HL-60/S4 treated with retinoic acid at 250 ng/mL for 4 days and 3 days (cell line): ENCODE data around the gene OR2B2.

Source experiments
- in situ Hi-C: fragments of 300-500 bp; cut with MboI; formaldehyde crosslinking; loops from 2 replicates; pipeline ENCODE4 v1.7.0; 2022; ENCODE audit warnings: low sequenced_read_pairs

Gene OR2B2

DNA sequence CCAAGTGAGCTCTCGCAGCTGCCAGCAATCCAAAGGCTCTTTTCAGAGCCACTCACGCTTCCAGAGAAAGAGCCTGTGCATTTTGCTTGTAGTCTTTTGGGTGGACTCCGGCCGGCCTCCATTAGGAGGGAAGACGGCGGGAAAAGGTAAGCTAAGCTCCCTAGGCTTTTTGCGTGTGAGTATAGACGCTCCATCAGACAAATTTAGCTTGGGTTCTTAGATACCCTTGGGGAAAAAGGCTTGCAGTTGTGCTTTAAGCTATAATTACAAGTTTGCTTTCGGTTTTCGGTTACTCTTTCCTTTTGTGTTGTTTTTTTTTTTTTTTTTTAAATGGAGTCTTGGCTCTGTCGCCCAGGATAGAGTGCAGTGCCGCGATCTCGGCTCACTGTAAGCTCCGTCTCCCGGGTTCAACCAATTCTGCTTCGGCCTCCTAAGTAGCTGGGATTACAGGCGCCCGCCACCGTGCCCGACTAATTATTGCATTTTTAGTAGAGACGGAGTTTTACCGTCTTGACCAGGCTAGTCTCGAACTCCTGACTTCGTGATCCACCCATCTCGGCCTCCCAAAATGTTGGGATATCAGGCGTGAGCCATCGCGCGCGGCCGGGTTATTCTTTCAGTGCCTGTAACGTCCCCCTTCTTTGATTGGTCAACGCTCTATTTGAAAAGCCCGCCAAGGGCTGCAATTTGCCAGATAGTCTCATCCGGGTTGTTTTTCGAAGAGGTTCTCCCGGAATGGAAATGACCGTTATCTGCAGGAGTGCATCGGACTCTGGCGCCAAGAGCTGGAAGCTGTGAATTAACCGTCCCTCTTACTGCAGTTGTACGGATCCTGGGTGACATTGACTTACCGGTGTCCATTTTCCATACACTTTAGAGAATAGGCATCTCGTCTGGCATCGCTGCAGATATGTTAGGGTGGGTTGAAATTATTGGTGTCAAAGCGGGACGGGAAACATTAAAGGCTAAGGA is 18.1 kb downstream of the OR2B2 start:
- in situ Hi-C loops = loop anchor here (10.0 to 25.0 kb wide), 2 partner anchors 739 to 1093 kb away; no protein-coding TSS in a partner anchor

DNA sequence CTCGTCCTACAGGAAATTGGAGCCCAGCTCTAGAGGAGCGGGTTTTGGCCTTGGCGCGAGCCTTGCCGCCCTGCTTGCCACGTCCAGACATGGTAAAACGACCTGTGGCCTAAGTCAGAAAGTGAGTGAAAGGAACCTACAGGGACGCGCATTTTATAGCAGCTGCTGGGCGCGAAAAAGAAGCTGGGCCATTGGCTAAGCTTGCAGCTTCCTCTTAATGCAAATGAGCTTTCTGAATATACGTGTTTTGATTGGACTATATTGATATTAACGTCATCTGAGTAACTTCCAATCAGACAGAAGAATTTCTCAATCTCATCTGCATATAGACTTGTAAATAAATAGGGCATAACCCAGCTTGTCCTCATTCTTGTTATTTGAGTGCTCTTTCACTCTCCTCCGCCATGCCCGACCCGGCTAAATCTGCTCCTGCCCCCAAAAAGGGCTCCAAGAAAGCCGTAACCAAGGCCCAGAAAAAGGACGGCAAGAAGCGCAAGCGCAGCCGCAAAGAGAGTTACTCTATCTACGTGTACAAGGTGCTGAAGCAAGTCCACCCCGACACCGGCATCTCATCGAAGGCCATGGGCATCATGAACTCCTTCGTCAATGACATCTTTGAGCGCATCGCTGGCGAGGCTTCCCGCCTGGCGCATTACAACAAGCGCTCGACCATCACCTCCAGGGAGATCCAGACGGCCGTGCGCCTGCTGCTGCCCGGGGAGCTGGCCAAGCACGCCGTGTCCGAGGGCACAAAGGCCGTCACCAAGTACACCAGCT is 18.9 kb downstream of the OR2B2 start:
- in situ Hi-C loops = loop anchor here (10.0 to 25.0 kb wide), 2 partner anchors 738 to 1094 kb away; no protein-coding TSS in a partner anchor

- in situ Hi-C loops = loop anchor here (10.0 to 25.0 kb wide), 2 partner anchors 738 to 1095 kb away; no protein-coding TSS in a partner anchor
Observed at GRCh38 chr6:27892649-27893058, 19.5 kb downstream of the OR2B2 start.

GRCh38 chr6:27891320-27891875 is 20.8 kb downstream of the OR2B2 start:
- in situ Hi-C loops = loop anchor here (10.0 to 25.0 kb wide), 2 partner anchors 737 to 1096 kb away; no protein-coding TSS in a partner anchor

- in situ Hi-C loops = loop anchor here (10.0 to 25.0 kb wide), 2 partner anchors 736 to 1097 kb away; no protein-coding TSS in a partner anchor
Observed at GRCh38 chr6:27890445-27891319, 21.5 kb downstream of the OR2B2 start.

GRCh38 chr6:27889628-27890444 is 22.4 kb downstream of the OR2B2 start:
- in situ Hi-C loops = loop anchor here (10.0 to 25.0 kb wide), 2 partner anchors 735 to 1097 kb away; no protein-coding TSS in a partner anchor

DNA sequence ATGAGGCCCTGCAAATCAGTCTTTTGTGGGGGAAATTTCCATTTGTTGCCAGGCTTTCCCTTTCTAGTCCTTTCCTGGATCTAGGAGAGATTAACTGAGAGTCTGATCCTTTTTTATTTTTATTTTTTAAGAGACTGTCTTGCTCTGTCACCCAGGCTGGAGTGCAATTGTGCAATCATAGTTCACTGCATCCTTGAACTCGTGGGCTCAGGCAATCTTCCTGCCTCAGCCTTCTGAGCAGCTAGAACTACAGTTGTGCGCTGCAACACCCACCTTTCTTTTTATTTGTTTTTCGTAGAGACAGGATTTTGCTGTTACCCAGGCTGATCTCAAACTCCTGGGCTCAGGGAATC is 22.9 kb downstream of the OR2B2 start:
- in situ Hi-C loops = loop anchor here (25.0 kb wide), 1 partner anchor 1098 kb away; no protein-coding TSS in a partner anchor

- in situ Hi-C loops = loop anchor here (25.0 kb wide), 1 partner anchor 1099 kb away; no protein-coding TSS in a partner anchor
Observed at GRCh38 chr6:27888566-27888965, 23.6 kb downstream of the OR2B2 start.

DNA sequence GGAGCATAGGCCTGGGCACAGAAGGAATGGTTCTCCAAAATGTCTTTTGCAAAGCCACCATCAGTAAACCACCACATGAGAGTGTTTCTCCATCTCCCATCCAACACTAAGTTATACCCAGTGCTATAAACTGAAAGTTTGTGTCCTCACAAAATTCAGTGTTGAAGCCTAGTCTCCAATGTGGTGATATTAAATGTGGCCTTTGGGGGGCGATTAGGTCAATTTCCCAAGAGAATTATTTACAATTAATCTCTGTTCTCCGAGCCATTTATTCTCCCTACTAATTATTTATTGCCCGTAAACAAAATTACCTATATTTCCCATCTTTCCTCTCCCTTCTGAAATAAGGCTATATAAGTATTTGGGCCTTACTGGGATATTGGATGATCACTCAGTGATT is 26.1 kb downstream of the OR2B2 start:
- in situ Hi-C loops = loop anchor here (25.0 kb wide), 1 partner anchor 1101 kb away; no protein-coding TSS in a partner anchor

DNA sequence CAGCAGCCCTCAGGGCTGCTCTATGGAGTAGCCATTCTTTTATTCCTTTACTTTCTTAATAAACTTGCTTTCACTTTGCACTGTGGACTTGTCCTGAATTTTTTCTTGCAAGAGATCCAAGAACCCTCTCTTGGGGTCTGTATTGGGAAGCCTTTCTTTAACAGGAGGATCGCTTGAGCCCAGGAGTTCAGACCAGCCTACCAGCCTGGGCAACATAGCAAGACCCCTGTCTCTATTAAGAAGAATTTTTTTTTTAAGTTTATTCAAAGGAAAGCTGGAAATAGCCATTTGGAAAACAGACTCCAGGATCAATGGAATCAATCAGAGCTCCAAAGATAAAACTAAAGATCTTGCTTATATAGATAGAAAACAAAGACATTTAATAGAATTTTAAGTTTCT is 29.1 kb downstream of the OR2B2 start:
- in situ Hi-C loops = loop anchor here (25.0 kb wide), 1 partner anchor 1104 kb away; no protein-coding TSS in a partner anchor

DNA sequence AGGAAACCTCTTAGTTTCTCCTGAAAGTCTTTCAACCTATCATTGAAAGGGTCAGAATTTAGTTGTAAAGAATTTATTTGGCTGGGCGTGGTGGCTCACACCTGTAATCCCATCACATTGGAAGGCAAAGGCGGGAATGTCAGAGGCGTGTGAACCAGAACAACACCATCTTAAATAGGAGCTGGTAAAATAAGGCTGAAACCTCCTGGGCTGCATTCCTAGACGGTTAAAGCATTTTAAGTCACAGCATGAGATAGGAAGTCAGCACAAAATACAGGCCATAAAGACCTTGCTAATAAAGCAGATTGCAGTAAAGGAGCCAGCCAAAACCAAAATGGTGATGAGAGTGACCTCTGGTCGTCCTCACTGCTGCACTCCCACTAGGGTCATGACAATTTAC is 29.6 kb downstream of the OR2B2 start:
- in situ Hi-C loops = loop anchor here (25.0 kb wide), 1 partner anchor 1105 kb away; no protein-coding TSS in a partner anchor

GRCh38 chr6:27879837-27880236 is 32.4 kb downstream of the OR2B2 start:
- in situ Hi-C loops = loop anchor here (25.0 kb wide), 1 partner anchor 1107 kb away; no protein-coding TSS in a partner anchor

DNA sequence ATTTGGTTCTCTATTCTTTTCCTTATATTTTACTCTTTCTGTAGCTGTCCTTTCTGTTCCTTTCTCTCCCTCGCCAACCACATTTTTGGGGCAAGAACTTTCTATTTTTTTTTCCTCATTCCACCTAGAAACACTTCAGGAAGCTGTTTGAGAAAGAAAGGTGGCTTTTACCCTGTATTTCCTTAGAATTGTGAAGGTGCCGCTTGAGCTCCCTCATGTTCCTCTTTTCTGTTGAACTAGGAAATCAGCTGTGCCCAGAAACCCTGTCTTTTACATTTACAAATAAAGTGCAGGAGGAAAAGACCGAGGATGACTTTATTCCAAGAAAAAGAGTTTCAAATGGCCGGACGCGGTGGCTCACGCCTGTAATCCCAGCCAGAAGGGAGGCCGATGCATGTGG is 38.2 kb downstream of the OR2B2 start:
- in situ Hi-C loops = loop anchor here (25.0 kb wide), 1 partner anchor 1837 kb away; a partner anchor contains a TSS

DNA sequence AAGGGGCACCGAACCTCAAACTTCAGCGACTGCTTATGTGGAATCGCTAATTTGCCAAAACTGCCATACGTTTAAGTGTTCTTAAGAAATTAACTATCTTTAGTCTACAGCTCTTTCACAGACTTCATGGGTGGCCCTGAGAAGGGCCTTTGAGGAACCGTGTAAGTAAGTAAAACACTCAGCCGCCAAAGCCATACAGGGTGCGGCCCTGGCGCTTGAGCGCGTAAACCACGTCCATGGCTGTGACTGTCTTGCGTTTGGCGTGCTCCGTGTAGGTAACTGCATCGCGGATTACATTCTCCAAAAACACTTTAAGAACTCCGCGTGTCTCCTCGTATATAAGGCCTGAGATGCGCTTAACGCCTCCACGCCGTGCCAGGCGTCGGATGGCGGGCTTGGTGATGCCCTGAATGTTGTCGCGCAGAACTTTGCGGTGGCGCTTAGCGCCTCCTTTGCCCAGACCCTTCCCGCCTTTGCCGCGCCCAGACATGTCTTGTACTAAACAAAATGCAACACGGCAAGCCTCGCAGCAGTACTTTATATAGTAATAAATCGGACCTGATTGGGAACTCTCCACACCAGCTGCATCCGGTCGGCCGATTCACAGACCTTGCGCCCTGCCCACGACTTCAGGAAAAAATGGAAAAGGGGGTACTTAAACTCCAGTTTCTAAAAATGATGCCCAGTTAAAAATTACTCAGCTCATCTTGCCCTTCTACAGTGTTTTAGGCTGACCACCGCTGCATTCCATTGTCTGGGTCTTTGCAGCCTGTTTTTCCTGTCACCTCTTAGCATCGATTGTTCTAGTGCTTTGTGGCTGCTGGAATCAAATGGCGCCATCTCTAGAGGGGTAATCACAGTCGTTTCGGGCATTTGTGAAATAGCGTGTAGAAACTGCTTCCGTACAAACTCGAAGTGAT is 38.9 kb downstream of the OR2B2 start:
- in situ Hi-C loops = loop anchor here (25.0 kb wide), 1 partner anchor 1836 kb away; a partner anchor contains a TSS

- in situ Hi-C loops = loop anchor here (25.0 kb wide), 1 partner anchor 1835 kb away; a partner anchor contains a TSS
Observed at GRCh38 chr6:27872642-27873020, 39.6 kb downstream of the OR2B2 start.

- in situ Hi-C loops = loop anchor here (25.0 kb wide), 1 partner anchor 1835 kb away; a partner anchor contains a TSS
Observed at GRCh38 chr6:27871924-27872638, 40.1 kb downstream of the OR2B2 start.
